Measurements from ENCODE around the gene DPM2. TPM values are rescaled to one million over a fixed set of nuclear protein-coding genes. Genes with fewer than 3 reads are reported as not detected.
A peak's percentile ranks its signal among the peaks of the same experiment; 100 is the strongest.

DPM2 gene
- total and polyA plus RNA-seq, 8 donors = 1.7 to 98.2 (median 35.3) TPM

DNA sequence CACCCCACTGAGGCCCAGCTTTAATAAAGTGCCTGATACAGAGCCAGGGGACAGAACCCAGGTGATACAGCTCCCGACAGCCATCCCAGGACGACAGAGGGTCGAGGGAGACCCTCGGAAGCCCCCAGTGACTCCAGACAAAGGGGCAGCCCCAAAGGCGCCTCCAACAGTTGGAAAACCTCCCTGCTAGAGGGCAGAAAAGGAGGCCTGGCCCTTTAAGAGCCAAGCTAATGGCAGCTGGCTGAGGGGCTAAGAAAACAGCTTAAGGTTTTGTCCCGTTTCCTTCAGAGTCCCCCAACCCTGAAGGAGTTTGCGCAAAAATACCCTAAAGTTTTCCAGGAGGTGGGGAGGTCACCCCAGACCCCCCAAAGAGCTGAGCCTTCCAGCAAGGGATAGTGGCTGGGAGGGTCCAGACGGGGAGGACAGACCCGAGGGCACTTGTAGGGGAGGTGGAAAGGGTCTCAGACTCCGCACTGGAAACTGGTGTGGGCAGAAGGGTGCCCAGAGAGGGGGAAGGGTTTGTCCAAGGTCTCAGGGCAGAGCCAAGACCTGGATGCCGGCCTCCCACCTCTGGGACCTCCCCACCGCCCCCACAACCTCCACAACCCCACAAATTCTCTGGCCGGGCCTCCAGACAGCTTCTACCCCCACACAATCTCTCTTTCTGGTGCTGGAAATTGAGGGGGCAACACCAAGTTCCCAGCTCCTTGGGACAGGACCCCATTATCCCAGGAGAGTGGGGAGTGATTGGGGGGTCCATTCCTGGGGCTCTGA, 52.0 kb downstream of the DPM2 start:
- intact Hi-C loops (cut with DNase I; ENCODE audit: low total_unique reads) = no loop called here
- H3K4me3 ChIP-seq = no peak overlapping the region

More for the DNA sequence above, 52.0 kb downstream of the DPM2 start:
- WGBS, 5 donors = 72 to 78% (median 76%) methylated on average over 9 to 13 of the region's 13 CpGs
- H3K9me3 ChIP-seq = no peaks in the 10 kb centered on the region
- peaks cover 30 to 68% (median 61%) of the 10 kb centered on the region in 4 donors for H3K36me3 ChIP-seq
- H3K27ac ChIP-seq = peak overlapping the region in 2 of 5 donors; percentile 33 to 51
- TF ChIP-seq, protein P1, sequence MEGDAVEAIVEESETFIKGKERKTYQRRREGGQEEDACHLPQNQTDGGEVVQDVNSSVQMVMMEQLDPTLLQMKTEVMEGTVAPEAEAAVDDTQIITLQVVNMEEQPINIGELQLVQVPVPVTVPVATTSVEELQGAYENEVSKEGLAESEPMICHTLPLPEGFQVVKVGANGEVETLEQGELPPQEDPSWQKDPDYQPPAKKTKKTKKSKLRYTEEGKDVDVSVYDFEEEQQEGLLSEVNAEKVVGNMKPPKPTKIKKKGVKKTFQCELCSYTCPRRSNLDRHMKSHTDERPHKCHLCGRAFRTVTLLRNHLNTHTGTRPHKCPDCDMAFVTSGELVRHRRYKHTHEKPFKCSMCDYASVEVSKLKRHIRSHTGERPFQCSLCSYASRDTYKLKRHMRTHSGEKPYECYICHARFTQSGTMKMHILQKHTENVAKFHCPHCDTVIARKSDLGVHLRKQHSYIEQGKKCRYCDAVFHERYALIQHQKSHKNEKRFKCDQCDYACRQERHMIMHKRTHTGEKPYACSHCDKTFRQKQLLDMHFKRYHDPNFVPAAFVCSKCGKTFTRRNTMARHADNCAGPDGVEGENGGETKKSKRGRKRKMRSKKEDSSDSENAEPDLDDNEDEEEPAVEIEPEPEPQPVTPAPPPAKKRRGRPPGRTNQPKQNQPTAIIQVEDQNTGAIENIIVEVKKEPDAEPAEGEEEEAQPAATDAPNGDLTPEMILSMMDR (IDR thresholded peaks at IDR 0.05) = no peak
- TF ChIP-seq POLR2A (IDR thresholded peaks at IDR 0.05) (no peak), POLR2AphosphoS5 (IDR thresholded peaks at IDR 0.05) (no peak), EP300 (IDR thresholded peaks at IDR 0.05) (no peak)
- no peaks in the 10 kb centered on the region for H3K27me3 ChIP-seq
- peaks cover 11 to 29% (median 22%) of the 10 kb centered on the region in 4 donors for H3K4me1 ChIP-seq
- no peak for DNase-seq

Other genes starting within 250 kb of the DPM2 start
- gene CFAP157, start 230.9 kb downstream of the DPM2 start, total RNA-seq = 1 to 10 TPM in 1 of 5 donors, under 1 TPM in 1, not detected in 3; 0.14 to 7.6 TPM
- gene CFAP157, start 230.9 kb downstream of the DPM2 start, polyA plus RNA-seq = under 1 TPM; 0.18 to 0.61 (median 0.19) TPM
- gene PTRH1, start 222.2 kb downstream of the DPM2 start, total RNA-seq = 10 to 100 TPM in 2 of 5 donors, 1 to 10 TPM in 3; 2.9 to 50.4 (median 10.0) TPM
- 10 to 100 TPM; 13.3 to 23.4 (median 21.4) TPM for gene PTRH1, start 222.2 kb downstream of the DPM2 start, polyA plus RNA-seq
- gene TTC16, start 221.8 kb downstream of the DPM2 start, total RNA-seq = not detected
- under 1 TPM in 2 of 3 donors, not detected in 1; 0.08 to 0.12 TPM for gene TTC16, start 221.8 kb downstream of the DPM2 start, polyA plus RNA-seq
- 10 to 100 TPM in 3 of 5 donors, 1 to 10 TPM in 2; 5.0 to 87.8 (median 14.6) TPM for gene TOR2A, start 202.6 kb downstream of the DPM2 start, total RNA-seq
- gene TOR2A, start 202.6 kb downstream of the DPM2 start, polyA plus RNA-seq = 10 to 100 TPM in 1 of 3 donors, 1 to 10 TPM in 2; 6.1 to 12.4 (median 9.7) TPM
- gene SH2D3C, start 159.2 kb downstream of the DPM2 start, total RNA-seq = 10 to 100 TPM in 1 of 5 donors, 1 to 10 TPM in 2, not detected in 2; 1.8 to 38.1 (median 5.1) TPM
- gene SH2D3C, start 159.2 kb downstream of the DPM2 start, polyA plus RNA-seq = 1 to 10 TPM; 3.5 to 4.7 (median 4.3) TPM
- 100 to 1,000 TPM in 1 of 5 donors, 10 to 100 TPM in 4; 42.8 to 114 (median 92.7) TPM for gene CDK9, start 151.8 kb downstream of the DPM2 start, total RNA-seq
- gene CDK9, start 151.8 kb downstream of the DPM2 start, polyA plus RNA-seq = 10 to 100 TPM; 25.3 to 34.7 (median 34.4) TPM
- 100 to 1,000 TPM in 2 of 5 donors, 10 to 100 TPM in 3; 67.0 to 235 (median 97.1) TPM for gene FPGS, start 135.0 kb downstream of the DPM2 start, total RNA-seq
- gene FPGS, start 135.0 kb downstream of the DPM2 start, polyA plus RNA-seq = 10 to 100 TPM; 29.1 to 42.7 (median 30.2) TPM
- gene ENG, start 83.2 kb downstream of the DPM2 start, total RNA-seq = 10 to 100 TPM in 4 of 5 donors, 1 to 10 TPM in 1; 4.0 to 58.5 (median 44.3) TPM
- 10 to 100 TPM; 16.0 to 28.8 (median 21.5) TPM for gene ENG, start 83.2 kb downstream of the DPM2 start, polyA plus RNA-seq
- 10 to 100 TPM in 3 of 5 donors, 1 to 10 TPM in 1, not detected in 1; 7.2 to 88.3 (median 39.8) TPM for gene AK1, start 60.2 kb downstream of the DPM2 start, total RNA-seq
- gene AK1, start 60.2 kb downstream of the DPM2 start, polyA plus RNA-seq = 10 to 100 TPM; 64.4 to 92.1 (median 89.7) TPM
- 100 to 1,000 TPM in 2 of 5 donors, 10 to 100 TPM in 3; 18.0 to 145 (median 92.4) TPM for gene ST6GALNAC6, start 38.3 kb downstream of the DPM2 start, total RNA-seq
- gene ST6GALNAC6, start 38.3 kb downstream of the DPM2 start, polyA plus RNA-seq = 10 to 100 TPM; 32.8 to 63.8 (median 42.2) TPM
- 10 to 100 TPM in 3 of 5 donors, 1 to 10 TPM in 2; 3.7 to 33.6 (median 14.5) TPM for gene ST6GALNAC4, start 20.8 kb downstream of the DPM2 start, total RNA-seq
- gene ST6GALNAC4, start 20.8 kb downstream of the DPM2 start, polyA plus RNA-seq = 10 to 100 TPM; 10.5 to 14.2 (median 11.8) TPM
- 10 to 100 TPM in 3 of 5 donors, under 1 TPM in 1, not detected in 1; 0.55 to 98.0 (median 19.1) TPM for gene PIP5KL1, start 7.1 kb downstream of the DPM2 start, total RNA-seq
- gene PIP5KL1, start 7.1 kb downstream of the DPM2 start, polyA plus RNA-seq = 1 to 10 TPM in 2 of 3 donors, under 1 TPM in 1; 0.50 to 3.3 (median 2.3) TPM
- 100 to 1,000 TPM in 2 of 5 donors, 10 to 100 TPM in 3; 26.3 to 406 (median 83.4) TPM for gene EEIG1, start 43.1 kb upstream of the DPM2 start, total RNA-seq
- 100 to 1,000 TPM in 1 of 3 donors, 10 to 100 TPM in 2; 24.4 to 118 (median 38.5) TPM for gene EEIG1, start 43.1 kb upstream of the DPM2 start, polyA plus RNA-seq
- 10 to 100 TPM in 2 of 5 donors, 1 to 10 TPM in 3; 1.8 to 40.3 (median 6.7) TPM for gene NAIF1, start 129.5 kb upstream of the DPM2 start, total RNA-seq
- gene NAIF1, start 129.5 kb upstream of the DPM2 start, polyA plus RNA-seq = 10 to 100 TPM in 1 of 3 donors, 1 to 10 TPM in 2; 7.0 to 10.3 (median 8.7) TPM
- 10 to 100 TPM; 12.3 to 37.1 (median 32.6) TPM for gene SLC25A25, start 130.4 kb upstream of the DPM2 start, total RNA-seq
- gene SLC25A25, start 130.4 kb upstream of the DPM2 start, polyA plus RNA-seq = 1 to 10 TPM; 7.9 to 9.2 (median 8.1) TPM
- gene PTGES2, start 189.9 kb upstream of the DPM2 start, total RNA-seq = 100 to 1,000 TPM in 3 of 5 donors, 10 to 100 TPM in 2; 47.2 to 570 (median 125) TPM
- 10 to 100 TPM; 50.1 to 69.9 (median 58.3) TPM for gene PTGES2, start 189.9 kb upstream of the DPM2 start, polyA plus RNA-seq
- gene LCN2, start 211.6 kb upstream of the DPM2 start, total RNA-seq = 100 to 1,000 TPM in 3 of 5 donors, 10 to 100 TPM in 1, not detected in 1; 10.8 to 756 (median 444) TPM
- 100 to 1,000 TPM in 2 of 3 donors, 10 to 100 TPM in 1; 33.1 to 922 (median 369) TPM for gene LCN2, start 211.6 kb upstream of the DPM2 start, polyA plus RNA-seq
- 100 to 1,000 TPM in 2 of 5 donors, 10 to 100 TPM in 2, not detected in 1; 17.8 to 193 (median 113) TPM for gene BBLN, start 222.4 kb upstream of the DPM2 start, total RNA-seq
- gene BBLN, start 222.4 kb upstream of the DPM2 start, polyA plus RNA-seq = 100 to 1,000 TPM; 108 to 161 (median 147) TPM